ENCODE data around the gene SPATS1. TPM values are rescaled to one million over a fixed set of nuclear protein-coding genes. Genes with fewer than 3 reads are reported as not detected.

Gene SPATS1
- total RNA-seq, 1 experiment from 2014 or later, result not detected

DNA sequence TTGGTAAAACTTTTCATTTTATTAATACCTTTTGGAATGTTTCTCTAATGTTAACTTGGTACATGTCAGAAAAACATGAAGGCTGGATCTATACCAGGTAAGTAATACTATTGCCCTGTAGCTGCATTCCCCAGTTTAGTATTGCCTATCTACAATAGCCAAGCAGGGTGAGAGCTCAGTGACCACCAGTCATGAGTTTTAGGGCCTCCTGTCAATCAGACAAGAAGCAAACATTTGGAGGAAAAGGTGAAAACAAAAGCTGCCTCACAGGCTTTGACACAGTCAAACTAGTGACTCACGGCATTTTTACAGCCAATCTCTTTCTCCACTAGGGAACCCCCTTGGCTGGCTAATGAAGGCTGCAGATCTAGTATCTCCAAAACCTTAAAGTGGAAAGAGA is 35.5 kb downstream of the SPATS1 start:
- Histone ChIP-seq H3K27me3 (ENCODE audit: control insufficient read depth, insufficient read depth, low read length) (no peaks in the 10 kb centered on the region), H3K4me3 (ENCODE audit: insufficient read depth, low read depth, low read length) (no peak overlapping the region), H3K36me3 (replicated peaks; ENCODE audit: control insufficient read depth, insufficient read depth, low read length) (no peaks in the 10 kb centered on the region)
- no peak for DNase-seq

DNA sequence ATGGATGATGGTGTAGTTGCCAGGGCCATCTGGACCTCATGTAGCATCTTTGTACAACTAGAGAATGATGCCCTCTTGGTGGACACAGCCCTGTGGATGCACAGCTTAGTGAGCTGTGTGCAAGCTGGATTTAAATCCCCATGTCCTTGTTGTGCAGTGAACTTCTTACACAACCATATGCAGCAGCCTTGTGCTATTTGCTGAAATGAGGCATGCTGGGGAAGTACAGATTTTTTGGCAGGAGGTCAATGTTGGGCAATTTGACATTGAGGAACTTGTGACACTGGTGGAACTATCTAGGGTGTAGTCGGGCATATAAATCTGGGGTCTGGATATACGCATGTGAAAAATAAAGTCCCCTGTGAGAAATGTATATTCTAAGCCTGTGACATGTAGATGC is 39.3 kb downstream of the SPATS1 start:
- H3K27me3 ChIP-seq (ENCODE audit: control insufficient read depth, insufficient read depth, low read length), result no peaks in the 10 kb centered on the region
- no peak for DNase-seq
- H3K36me3 ChIP-seq (replicated peaks; ENCODE audit: control insufficient read depth, insufficient read depth, low read length), result no peaks in the 10 kb centered on the region
- no peak overlapping the region for H3K4me3 ChIP-seq (ENCODE audit: insufficient read depth, low read depth, low read length)

DNA sequence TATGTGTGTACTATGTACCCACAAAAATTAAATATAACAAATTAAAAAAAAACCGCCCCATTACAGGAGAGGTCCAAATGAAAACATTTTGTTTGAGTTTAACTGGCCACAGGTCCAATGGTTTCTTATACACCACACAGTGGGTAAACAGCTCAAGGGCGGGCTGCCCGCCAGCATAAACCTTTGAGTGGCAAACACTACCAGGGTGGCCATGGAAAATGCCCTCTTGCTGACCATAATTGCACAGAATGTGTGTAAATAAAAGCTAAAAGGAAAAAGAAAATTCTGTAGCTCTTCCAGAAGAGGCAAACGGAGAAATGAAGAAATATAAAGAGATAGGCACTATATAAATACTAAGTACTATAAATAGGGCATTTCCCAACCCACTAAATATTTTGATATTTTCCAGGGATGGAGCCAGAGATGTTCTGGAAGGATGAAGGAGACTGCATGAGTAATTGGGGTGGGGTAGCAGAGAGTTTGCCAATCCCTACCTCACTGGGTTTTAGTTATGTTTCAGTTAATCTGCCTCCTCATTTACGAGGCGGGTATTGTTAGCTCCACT is 44.0 kb downstream of the SPATS1 start:
- H3K36me3 ChIP-seq (replicated peaks; ENCODE audit: control insufficient read depth, insufficient read depth, low read length), result no peaks in the 10 kb centered on the region
- no peak for DNase-seq
- H3K27me3 ChIP-seq (ENCODE audit: control insufficient read depth, insufficient read depth, low read length), result no peaks in the 10 kb centered on the region
- H3K4me3 ChIP-seq (ENCODE audit: insufficient read depth, low read depth, low read length), result peak overlapping the region; percentile 74

DNA sequence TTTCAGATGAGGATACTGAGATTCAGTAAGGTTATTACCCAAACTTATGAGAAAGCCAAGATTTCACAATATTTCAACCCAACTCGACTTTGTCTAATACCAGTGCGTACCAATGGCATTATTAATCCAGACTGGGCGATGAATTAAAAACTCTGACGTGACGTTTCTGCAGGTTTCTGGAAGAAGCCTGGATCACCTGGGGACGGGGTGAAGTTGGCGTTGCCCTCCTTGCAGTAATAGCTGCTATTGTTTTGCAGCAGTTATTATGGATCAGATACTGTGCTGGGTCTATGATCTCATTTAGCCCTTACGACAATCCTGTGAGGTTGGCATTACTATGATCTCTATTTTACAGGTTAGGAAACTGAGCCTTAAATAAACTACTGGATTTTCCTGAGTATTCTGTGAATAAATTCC is 44.5 kb downstream of the SPATS1 start:
- peak overlapping the region; percentile 74 for H3K4me3 ChIP-seq (ENCODE audit: insufficient read depth, low read depth, low read length)
- no peak for DNase-seq
- no peaks in the 10 kb centered on the region for H3K27me3 ChIP-seq (ENCODE audit: control insufficient read depth, insufficient read depth, low read length)
- H3K36me3 ChIP-seq (replicated peaks; ENCODE audit: control insufficient read depth, insufficient read depth, low read length), result no peaks in the 10 kb centered on the region

DNA sequence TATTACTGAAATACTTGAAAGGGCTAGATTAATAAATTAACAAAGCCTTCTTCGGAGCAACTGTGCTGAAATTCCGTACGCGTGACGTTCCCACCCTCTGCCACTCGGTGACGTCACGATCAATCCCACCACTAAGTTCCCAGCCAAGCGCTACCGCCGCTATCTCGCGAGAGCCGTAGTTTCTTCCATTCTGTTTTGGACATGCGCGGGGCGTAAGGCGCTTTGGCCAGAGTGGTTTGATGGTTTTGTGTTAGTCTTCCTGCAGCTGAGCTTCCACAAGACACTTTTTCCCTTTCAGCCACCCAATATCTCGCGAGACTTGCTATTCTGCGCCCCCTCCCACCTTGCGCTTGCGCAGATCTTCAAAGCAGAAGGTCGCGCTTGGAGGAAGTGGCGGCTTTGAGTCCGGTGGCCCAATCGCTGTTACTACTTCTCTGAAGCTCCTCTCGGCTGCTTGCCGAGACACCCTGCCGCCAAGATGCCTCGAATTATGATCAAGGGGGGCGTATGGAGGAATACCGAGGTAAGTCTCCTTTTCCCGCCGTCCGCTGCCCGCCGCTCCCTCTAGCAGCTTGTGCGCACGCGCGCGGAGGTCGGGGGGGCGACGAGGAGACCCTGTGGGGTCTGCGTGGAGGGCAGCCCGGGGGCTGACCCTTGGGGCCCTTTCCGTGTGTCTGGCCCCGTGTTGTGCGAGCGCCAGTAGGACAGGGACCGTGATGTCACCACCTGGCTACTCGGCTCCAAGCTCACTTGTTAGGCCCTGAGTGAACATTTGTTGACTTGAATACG is 45.1 kb downstream of the SPATS1 start, which contains the start of gene CDC5L:
TSS of gene CDC5L (plus strand) at position 361 of the 789 bp plus-strand sequence. CDS start at position 479, 118 bp downstream.
- peak within 1 kb of the TSS; percentile 74 for H3K4me3 ChIP-seq (ENCODE audit: insufficient read depth, low read depth, low read length)
- DNase-seq, result peak; percentile 87
- H3K27me3 ChIP-seq (ENCODE audit: control insufficient read depth, insufficient read depth, low read length), result no peaks in the 10 kb centered on the region
- H3K36me3 ChIP-seq (replicated peaks; ENCODE audit: control insufficient read depth, insufficient read depth, low read length), result no peaks in the 10 kb centered on the region

DNA sequence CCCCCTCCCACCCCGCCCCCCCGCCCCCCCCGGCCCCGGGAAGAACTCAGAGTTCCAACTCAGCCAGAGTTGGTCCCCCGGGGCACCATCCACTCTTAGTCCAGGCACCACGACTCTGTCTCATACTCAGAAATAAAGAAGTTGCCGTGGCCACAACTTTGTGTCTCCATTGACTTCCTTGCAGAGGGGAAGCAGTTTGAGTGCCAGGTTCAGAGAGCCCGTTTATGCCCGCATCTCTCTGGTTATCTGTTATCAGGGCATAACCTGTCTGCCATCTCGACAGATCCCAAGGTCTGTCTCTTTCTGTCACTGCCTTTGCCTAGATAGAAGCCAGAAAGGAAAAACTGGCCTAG is 45.7 kb downstream of the SPATS1 start:
- peak overlapping the region; percentile 74 for H3K4me3 ChIP-seq (ENCODE audit: insufficient read depth, low read depth, low read length)
- H3K36me3 ChIP-seq (replicated peaks; ENCODE audit: control insufficient read depth, insufficient read depth, low read length), result peaks cover under 1% of the 10 kb centered on the region
- DNase-seq, result no peak
- H3K27me3 ChIP-seq (ENCODE audit: control insufficient read depth, insufficient read depth, low read length), result no peaks in the 10 kb centered on the region

DNA sequence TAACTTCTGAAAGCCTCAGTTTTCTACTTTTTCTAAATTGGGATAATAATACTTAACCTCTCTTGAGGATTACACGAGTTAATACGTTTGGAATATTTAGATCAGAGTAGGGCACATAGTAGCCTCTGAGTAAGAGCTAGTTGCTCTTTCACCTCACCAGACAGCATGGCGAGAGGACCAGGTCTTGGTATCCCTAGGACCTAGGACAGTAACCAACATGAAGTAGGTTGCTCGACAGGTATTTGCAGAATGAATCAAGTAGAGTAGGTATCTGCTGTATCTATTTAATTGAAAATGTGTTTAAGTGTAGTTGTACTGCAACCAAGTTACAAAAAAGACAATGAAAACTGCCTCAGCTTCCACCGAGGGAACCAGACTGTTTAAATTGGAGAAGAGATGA is 46.4 kb downstream of the SPATS1 start:
- H3K36me3 ChIP-seq (replicated peaks; ENCODE audit: control insufficient read depth, insufficient read depth, low read length), result peaks cover 8% of the 10 kb centered on the region
- no peak for DNase-seq
- H3K27me3 ChIP-seq (ENCODE audit: control insufficient read depth, insufficient read depth, low read length), result no peaks in the 10 kb centered on the region
- H3K4me3 ChIP-seq (ENCODE audit: insufficient read depth, low read depth, low read length), result no peak overlapping the region

DNA sequence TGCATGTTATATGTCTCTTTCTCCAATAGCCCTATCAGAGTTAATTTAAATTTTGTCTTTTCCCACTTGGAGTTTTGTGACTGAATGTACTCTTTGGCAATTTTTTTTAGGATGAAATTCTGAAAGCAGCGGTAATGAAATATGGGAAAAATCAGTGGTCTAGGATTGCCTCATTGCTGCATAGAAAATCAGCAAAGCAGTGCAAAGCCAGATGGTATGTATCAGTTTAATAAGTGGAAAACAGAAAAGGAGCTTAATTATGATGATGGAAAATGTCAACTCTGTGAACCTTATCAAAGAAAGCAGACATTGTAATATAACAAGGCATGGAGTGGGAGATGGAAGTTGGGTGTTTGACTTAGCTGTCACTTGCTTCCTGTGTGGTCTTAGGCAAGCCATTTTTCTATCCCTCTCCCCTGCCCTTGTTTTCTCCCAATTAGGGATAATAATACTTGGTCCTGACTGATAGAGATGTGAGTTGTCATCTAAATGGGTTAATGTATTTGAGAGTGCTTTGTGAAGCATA is 47.8 kb downstream of the SPATS1 start:
- DNase-seq, result no peak
- no peaks in the 10 kb centered on the region for H3K27me3 ChIP-seq (ENCODE audit: control insufficient read depth, insufficient read depth, low read length)
- peaks cover 17% of the 10 kb centered on the region for H3K36me3 ChIP-seq (replicated peaks; ENCODE audit: control insufficient read depth, insufficient read depth, low read length)

More for the DNA sequence above, 47.8 kb downstream of the SPATS1 start:
- H3K4me3 ChIP-seq (ENCODE audit: insufficient read depth, low read depth, low read length), result no peak overlapping the region

Other genes with a start within 250 kb of the SPATS1 start
- 91.0 and 92.0 TPM in 2 replicates for gene MRPL14, start 215.2 kb upstream of the SPATS1 start, total RNA-seq (2014; rRNA removed; shearing (Covaris generic))
- gene TMEM63B, start 215.1 kb upstream of the SPATS1 start, total RNA-seq (2014; rRNA removed; shearing (Covaris generic)), result 24.9 and 36.2 TPM in 2 replicates
- 1.0 and 2.0 TPM in 2 replicates for gene CAPN11, start 183.8 kb upstream of the SPATS1 start, total RNA-seq (2014; rRNA removed; shearing (Covaris generic))
- gene MYMX, start 125.7 kb upstream of the SPATS1 start, total RNA-seq (2014; rRNA removed; shearing (Covaris generic)), result 5.2 and 6.0 TPM in 2 replicates
- 68.6 and 71.9 TPM in 2 replicates for gene SLC29A1, start 119.1 kb upstream of the SPATS1 start, total RNA-seq (2014; rRNA removed; shearing (Covaris generic))
- 1,821 and 1,973 TPM in 2 replicates for gene HSP90AB1, start 95.5 kb upstream of the SPATS1 start, total RNA-seq (2014; rRNA removed; shearing (Covaris generic))
- 27.2 and 28.7 TPM in 2 replicates for gene SLC35B2, start 85.1 kb upstream of the SPATS1 start, total RNA-seq (2014; rRNA removed; shearing (Covaris generic))
- 9.7 and 12.3 TPM in 2 replicates for gene NFKBIE, start 77.1 kb upstream of the SPATS1 start, total RNA-seq (2014; rRNA removed; shearing (Covaris generic))
- 0.70 and 0.83 TPM in 2 replicates for gene TMEM151B, start 72.2 kb upstream of the SPATS1 start, total RNA-seq (2014; rRNA removed; shearing (Covaris generic))
- 25.5 and 28.3 TPM in 2 replicates for gene AARS2, start 29.3 kb upstream of the SPATS1 start, total RNA-seq (2014; rRNA removed; shearing (Covaris generic))
- 22.1 and 28.6 TPM in 2 replicates for gene CDC5L, start 45.1 kb downstream of the SPATS1 start, total RNA-seq (2014; rRNA removed; shearing (Covaris generic))

All from H7 (cell line).